GM12878 (cell line): ENCODE results near the gene DMWD. TPM values are rescaled to one million over a fixed set of nuclear protein-coding genes. Genes with fewer than 3 reads are reported as not detected.

ENCODE experiments used
- ATAC-seq: fragments of 200-7000 bp; cut with Tn5 transposase; 3 replicates; pipeline ENCODE4 v1.9.1; 2020; ENCODE audit warnings: mild to moderate bottlenecking, moderate library complexity
- BruUV-seq: library from RNA; stranded (reverse); fragments of 400-500 nt; replicated peaks from 2 replicates; lab custom pipeline; 2021; lab: Mats Ljungman, UMichigan
- CTCF ChIA-PET: fragments of 300-600 bp; sonication (Branson Sonifier 250); formaldehyde crosslinking; extraction: SDS; loops from one replicate; lab custom pipeline; 2021; ENCODE audit warnings: inconsistent platforms; lab: Yijun Ruan, JAX
- POLR2A ChIA-PET: fragments of 350-600 bp; formaldehyde crosslinking; extraction: SDS; loops from one replicate; lab custom pipeline; 2021; ENCODE audit warnings: inconsistent platforms; lab: Charles Lee
- RAD21 ChIA-PET: fragments of 300-600 bp; sonication (Branson Sonifier 250); formaldehyde crosslinking; loops from one replicate; lab custom pipeline; 2023; ENCODE audit warnings: antibody characterized with exemption; ENCODE audit not compliant: unreplicated experiment; lab: Charles Lee
- SMC1A ChIA-PET: fragments of 300-600 bp; sonication (Branson Sonifier 250); formaldehyde crosslinking; loops from one replicate; lab custom pipeline; 2023; ENCODE audit not compliant: unreplicated experiment, uncharacterized antibody; lab: Charles Lee
- DNase-seq: peaks from one replicate; pipeline ENCODE4 v3.0.0-alpha.2; 2011; ENCODE audit warnings: low read depth, low spot score
- FAIRE-seq: peaks from 3 replicates; lab custom pipeline; 2011; peaks lifted over from hg19 to GRCh38; lab: Jason Lieb, UNC
- H2AFZ ChIP-seq: 2 replicates; pipeline ENCODE4 v1.6.0; 2011; ENCODE audit warnings: low read depth, low read length, control low read depth; ENCODE audit not compliant: control insufficient read depth
- H3K27ac ChIP-seq: 2 replicates; pipeline ENCODE4 v1.5.1; 2011; ENCODE audit warnings: control low read depth; ENCODE audit not compliant: control insufficient read depth, insufficient read depth
- H3K27me3 ChIP-seq, 2 experiments: replicated peaks in 1 of 2; 2 replicates each; pipeline versions ENCODE4 v1.6.0 to v1.6.1; 2011; ENCODE audit warnings: low read length in 1 of 2; ENCODE audit not compliant: control insufficient read depth in 2 of 2, insufficient read depth in 2 of 2
- H3K36me3 ChIP-seq, 2 experiments: 2 replicates each; pipeline ENCODE4 v1.5.1; 2011; ENCODE audit warnings: low read length in 1 of 2; ENCODE audit not compliant: control insufficient read depth in 2 of 2, insufficient read depth in 2 of 2
- H3K4me1 ChIP-seq: 2 replicates; pipeline ENCODE4 v1.6.1; 2011; ENCODE audit warnings: mild to moderate bottlenecking, low read length, moderate library complexity, mixed read lengths; ENCODE audit not compliant: control insufficient read depth, insufficient read depth
- H3K4me2 ChIP-seq: 2 replicates; pipeline ENCODE4 v1.6.0; 2011; ENCODE audit warnings: control low read depth; ENCODE audit not compliant: control insufficient read depth, insufficient read depth
- H3K4me3 ChIP-seq: fragments of 200-600 bp; sonication (generic); 2 replicates; pipeline ENCODE4 v1.5.1; 2016
- H3K79me2 ChIP-seq: 2 replicates; pipeline ENCODE4 v1.6.0; 2011; ENCODE audit warnings: low read length; ENCODE audit not compliant: control insufficient read depth, insufficient read depth
- H3K9ac ChIP-seq: 2 replicates; pipeline ENCODE4 v1.8.0; 2011; ENCODE audit warnings: low read length, control low read depth, mixed read lengths; ENCODE audit not compliant: control insufficient read depth, insufficient read depth
- H3K9me3 ChIP-seq: replicated peaks from 3 replicates; pipeline ENCODE4 v1.5.1; 2011; ENCODE audit warnings: mild to moderate bottlenecking, low read length; ENCODE audit not compliant: control insufficient read depth, insufficient read depth
- H4K20me1 ChIP-seq: 2 replicates; pipeline ENCODE4 v1.6.0; 2011; ENCODE audit not compliant: control insufficient read depth, insufficient read depth
- CTCF ChIP-seq, 3 experiments: IDR thresholded peaks in 2 of 3; conservative IDR thresholded peaks in 1 of 3; 2 replicates each; pipeline ENCODE4 v1.5.1; 2011; ENCODE audit warnings: low read depth in 3 of 3, low read length in 3 of 3, mild to moderate bottlenecking in 3 of 3, control low read depth in 2 of 3, moderate library complexity in 2 of 3, inconsistent platforms in 1 of 3, mixed read lengths in 1 of 3; ENCODE audit not compliant: control insufficient read depth in 2 of 3, insufficient read depth in 1 of 3; ENCODE audit errors: extremely low read depth in 1 of 3
- GATAD2B ChIP-seq: fragments of 450-650 bp; conservative IDR thresholded peaks from 2 replicates; pipeline ENCODE4 v1.6.1; 2017; ENCODE audit warnings: low read depth, mild to moderate bottlenecking, moderate library complexity
- POLR2A ChIP-seq: IDR thresholded peaks from 2 replicates; pipeline ENCODE4 v1.6.1; 2011; ENCODE audit warnings: low read depth, mild to moderate bottlenecking, low read length
- PRDM15 ChIP-seq: fragments of 450-650 bp; formaldehyde crosslinking; IDR thresholded peaks from 2 replicates; pipeline ENCODE4 v1.4.0; 2020; ENCODE audit warnings: mild to moderate bottlenecking, moderate library complexity
- SREBF1 ChIP-seq: IDR thresholded peaks from 2 replicates; pipeline ENCODE4 v1.6.1; 2012; ENCODE audit warnings: mild to moderate bottlenecking, low read length
- ZBED1 ChIP-seq: IDR thresholded peaks from 2 replicates; pipeline ENCODE4 v1.6.1; 2016; ENCODE audit warnings: borderline replicate concordance
- WGBS: methylation state at CpG from one replicate; pipeline ENCODE4 v1.1.6; 2016; ENCODE audit warnings: low lambda C conversion rate; ENCODE audit not compliant: insufficient replicate concordance, insufficient coverage; ENCODE audit errors: missing lambda C conversion rate; 5-methylcytosine and 5-hydroxymethylcytosine counted together
- in situ Hi-C: fragments of 300-500 bp; cut with MboI; formaldehyde crosslinking; loops from 9 replicates; pipeline ENCODE4 v1.14.3; 2018; ENCODE audit warnings: mixed read lengths
- intact Hi-C: fragments of 100-400 bp; cut with micrococcal nuclease; formaldehyde crosslinking; loops from one replicate; pipeline ENCODE4 v1.14.2; 2022; ENCODE audit not compliant: unreplicated experiment
- polyA plus RNA-seq, 11 experiments: library from polyadenylated mRNA; depleted of rRNA in 4 of 11; unstranded in 6 of 11; stranded (reverse) in 5 of 11; fragments of >200 nt; fragmentation: Nextera tagmentation in 4 of 11; fragmentation: Illumina TruSeq in 1 of 11; extraction: Ambion mirVana in 4 of 11; extraction: Trizol in 1 of 11; gene quantifications; 1 replicate in 1 of 11; 2 replicates in 10 of 11; pipeline versions ENCODE4 v1.2.1 to v1.2.3, GENCODE V29; 2011 to 2016; ENCODE audit warnings: inconsistent platforms in 2 of 11, missing spikeins in 2 of 11, low read depth in 1 of 11
- total RNA-seq, 4 experiments: library from RNA; depleted of rRNA in 3 of 4; stranded (reverse); fragments of >200 nt in 3 of 4; fragmentation: Illumina TruSeq in 1 of 4; extraction: Trizol in 1 of 4; gene quantifications; 2 replicates each; pipeline versions ENCODE4 v1.2.1 to v1.2.3, GENCODE V29; 2013 to 2021

DMWD gene
- total and polyA plus RNA-seq, 10 of the 15 experiments (the other 5 are each of a cell fraction or from before 2014, with no cell fraction given) = 3.5 to 56.0 (median 11.6) TPM

- Histone ChIP-seq H3K9ac (no peak overlapping the region), H3K27me3 (no peaks in the 10 kb centered on the region), H2AFZ (no peak overlapping the region), H3K9me3 (no peaks in the 10 kb centered on the region), H3K36me3 (no peaks in the 10 kb centered on the region), H3K4me3 (no peak overlapping the region), H4K20me1 (no peaks in the 10 kb centered on the region), H3K4me1 (peaks cover 9% of the 10 kb centered on the region), H3K79me2 (no peaks in the 10 kb centered on the region), H3K27ac (no peak overlapping the region), H3K4me2 (no peak overlapping the region)
- ChIA-PET CTCF (no interaction called here), POLR2A (interaction anchor here (0.5 kb wide), 1 partner anchor 58 kb away, joined by 6 read pairs; no protein-coding TSS in a partner anchor), RAD21 (no interaction called here), SMC1A (no interaction called here)
- no peak for TF ChIP-seq SREBF1
- no peak for TF ChIP-seq ZBED1
- no peak for TF ChIP-seq PRDM15 (CRISPR knock-in tag)
- TF ChIP-seq CTCF (IDR thresholded peaks at IDR 0.05 in 2 of 3, conservative IDR thresholded peaks at IDR 0.05 in 1 of 3; ENCODE audit: control insufficient read depth in 2 of 3, extremely low read depth in 1 of 3, insufficient read depth in 1 of 3, low read depth in 3 of 3, low read length in 3 of 3) = no peak
- peak; percentile 45 for TF ChIP-seq POLR2A
- no peak for TF ChIP-seq GATAD2B
- in situ Hi-C loops (no loop called here), intact Hi-C loops (no loop called here)
- no TSS peak for BruUV-seq
- no peak for DNase-seq
- FAIRE-seq = no peak
- 93% methylated on average over 9 of the region's 9 CpGs for WGBS
- no peak for ATAC-seq
These were observed 17.9 kb downstream of the DMWD start for GRCh38 chr19:45774765-45775164.
